ENCODE measurements around the gene CCL13. TPM values are rescaled to one million over a fixed set of nuclear protein-coding genes. Genes with fewer than 3 reads are reported as not detected.

Gene CCL13
- total RNA-seq, 1 donor, result not detected

Other genes starting within 250 kb of the CCL13 start
- 11.1 and 109 TPM in 2 replicates for gene CCL2, start 101.2 kb upstream of the CCL13 start, total RNA-seq (ENCODE audit: low replicate concordance)
- not detected in 2 replicates for gene CCL7, start 86.3 kb upstream of the CCL13 start, total RNA-seq (ENCODE audit: low replicate concordance)
- gene CCL11, start 70.7 kb upstream of the CCL13 start, total RNA-seq (ENCODE audit: low replicate concordance), result not detected in 2 replicates
- not detected in 2 replicates for gene CCL8, start 37.0 kb upstream of the CCL13 start, total RNA-seq (ENCODE audit: low replicate concordance)
- not detected in 2 replicates for gene CCL1, start 6.8 kb downstream of the CCL13 start, total RNA-seq (ENCODE audit: low replicate concordance)
- under 0.01 and 0.74 TPM in 2 replicates for gene TMEM132E, start 223.1 kb downstream of the CCL13 start, total RNA-seq (ENCODE audit: low replicate concordance)